Ovary (tissue), 9 donors: ENCODE measurements around the gene VPS13A. TPM values are rescaled to one million over a fixed set of nuclear protein-coding genes. Genes with fewer than 3 reads are reported as not detected.

Source experiments
- DNase-seq, 5 donors: peaks; one replicate each; pipeline ENCODE4 v3.0.0-alpha.2; 2019 to 2020
- H3K27ac ChIP-seq, 2 donors: fragments of 200-600 bp; one replicate each; pipeline versions ENCODE4 v1.5.1 to v1.8.0; 2019 to 2022
- H3K27me3 ChIP-seq: fragments of 200-600 bp; one replicate; pipeline ENCODE4 v1.8.0; 2022
- H3K36me3 ChIP-seq: fragments of 200-600 bp; sonication (generic); one replicate; pipeline ENCODE4 v1.5.1; 2019
- H3K4me1 ChIP-seq: one replicate; pipeline ENCODE4 v1.8.1; 2013; ENCODE audit warnings: mild to moderate bottlenecking, moderate library complexity; ENCODE audit not compliant: insufficient read depth
- H3K4me3 ChIP-seq: fragments of 200-600 bp; sonication (generic); one replicate; pipeline ENCODE4 v1.5.1; 2017
- H3K9me3 ChIP-seq, 2 donors: fragments of 200-600 bp in 1 of 2; sonication (generic) in 1 of 2; one replicate each; pipeline versions ENCODE4 v1.5.1 to v1.8.1; 2013 to 2019; ENCODE audit warnings: mild to moderate bottlenecking in 1 of 2, moderate library complexity in 1 of 2
- CTCF ChIP-seq, 3 donors: fragments of 450-650 bp in 2 of 3; fragments of 200-600 bp in 1 of 3; IDR thresholded peaks; one replicate each; pipeline versions ENCODE4 v1.5.1 to v1.8.0; 2016 to 2022; ENCODE audit warnings: antibody characterized with exemption in 3 of 3, mild to moderate bottlenecking in 1 of 3
- EP300 ChIP-seq: sonication (generic); formaldehyde crosslinking; IDR thresholded peaks from one replicate; pipeline ENCODE4 v1.6.1; 2017; ENCODE audit warnings: antibody characterized with exemption
- POLR2A ChIP-seq: fragments of 450-650 bp; IDR thresholded peaks from one replicate; pipeline ENCODE4 v1.6.1; 2017; ENCODE audit warnings: antibody characterized with exemption, mild to moderate bottlenecking, moderate library complexity
- WGBS, 3 donors: extraction: QIAGEN DNeasy Blood & Tissue Kit in 1 of 3; methylation state at CpG; one replicate each; pipeline versions ENCODE4 v1.1.5 to v1.1.7; 2013 to 2017; 5-methylcytosine and 5-hydroxymethylcytosine counted together
- intact Hi-C, 4 donors: fragments of 100-400 bp; cut with DNase I; formaldehyde crosslinking; loops; one replicate each; pipeline versions ENCODE4 v1.11.0 to v1.15.1; 2022 to 2023
- polyA plus RNA-seq, 2 donors: library from polyadenylated mRNA; stranded (reverse); fragments of 200-250 nt in 1 of 2; fragments of 350-450 nt in 1 of 2; fragmentation: Illumina TruSeq in 1 of 2; extraction: RNeasy Lipid Tissue Mini Kit (QIAGEN cat#74804) in 1 of 2; gene quantifications; one replicate each; pipeline ENCODE4 v1.2.3, GENCODE V29; 2013 to 2014
- total RNA-seq, 7 donors: library from RNA; depleted of rRNA in 2 of 7; stranded (reverse); fragments of >200 nt in 2 of 7; fragmentation: NEBNext Ultra II Directional in 3 of 7; extraction: Animal tissue kit (Norgen Biotek cat#: 25700) in 3 of 7; gene quantifications; one replicate each; pipeline versions ENCODE4 v1.1.0 to v1.2.4, GENCODE V29; 2016 to 2023
- donor health status: DM: no; HTN: no; CAD: no; lungs with moderate emphysema.
- donor health status: DM: no; HTN: no; CAD: no.
- donor health status: Bipolar disorder and iron deficiency.
- donor health status: DM: yes; HTN: yes; CAD: no.
- donor health status: DM: no; HTN: no; CAD: no.
- donor health status: DM: yes; HTN: yes; CAD: no.

Gene VPS13A
- total and polyA plus RNA-seq, 9 donors, result 3.5 to 46.6 (median 13.5) TPM

GRCh38 chr9:77176686-77177142 lies 620 bp upstream of the VPS13A start:
- H3K4me1 ChIP-seq, result peaks cover 1% of the 10 kb centered on the region
- no peaks in the 10 kb centered on the region for H3K36me3 ChIP-seq
- intact Hi-C loops, result loop anchor here in 1 of 4 donors (10.0 kb wide), 1 partner anchor 858 kb away; the partner anchor contains the start of gene GNAQ
- no peaks in the 10 kb centered on the region for H3K9me3 ChIP-seq
- DNase-seq, result no peak
- TF ChIP-seq POLR2A (no peak), EP300 (no peak), CTCF (IDR thresholded peaks at IDR 0.05) (no peak)
- H3K4me3 ChIP-seq, result peak overlapping the region; percentile 85
- no peaks in the 10 kb centered on the region for H3K27me3 ChIP-seq
- WGBS, 3 donors, result 0 to 1% (median 0%) methylated on average over 10 of the region's 10 CpGs
- H3K27ac ChIP-seq, result peak overlapping the region; percentile 58 to 74

- Histone ChIP-seq H3K27ac (peak overlapping the region; percentile 58 to 74), H3K27me3 (no peaks in the 10 kb centered on the region), H3K36me3 (no peaks in the 10 kb centered on the region), H3K4me1 (peaks cover 1% of the 10 kb centered on the region), H3K9me3 (no peaks in the 10 kb centered on the region), H3K4me3 (peak overlapping the region; percentile 85)
- 1 to 2% (median 1%) methylated on average over 57 of the region's 57 CpGs for WGBS, 3 donors
- intact Hi-C loops, result loop anchor here in 1 of 4 donors (10.0 kb wide), 1 partner anchor 857 kb away; the partner anchor contains the start of gene GNAQ
- TF ChIP-seq EP300 (no peak), POLR2A (no peak), CTCF (IDR thresholded peaks at IDR 0.05) (no peak)
- peak; percentile 29 to 56 (median 42) for DNase-seq
Measured at GRCh38 chr9:77177894-77178794, 810 bp downstream of the VPS13A start.

DNA sequence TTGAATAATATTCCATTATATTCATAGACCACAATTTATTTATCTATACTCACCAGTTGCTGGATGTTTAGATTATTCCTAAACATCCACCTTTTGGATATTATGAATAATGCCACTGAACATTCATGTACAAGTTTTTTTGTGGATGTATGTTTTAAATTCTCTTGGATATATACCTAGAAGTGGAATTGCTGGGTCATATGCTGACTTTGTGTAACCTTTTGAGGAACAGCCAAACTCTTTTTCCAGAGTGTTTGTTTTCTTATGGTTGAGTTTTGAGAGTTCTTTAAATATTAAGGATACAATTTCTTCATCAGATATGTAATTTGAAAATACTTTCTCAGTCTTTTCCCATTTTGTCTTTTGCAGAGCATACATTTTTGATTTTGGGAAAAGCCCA lies 2.7 kb downstream of the VPS13A start:
- peaks cover 1% of the 10 kb centered on the region for H3K4me1 ChIP-seq
- no peak for DNase-seq
- intact Hi-C loops, result no loop called here
- no peaks in the 10 kb centered on the region for H3K36me3 ChIP-seq
- TF ChIP-seq POLR2A (no peak), EP300 (no peak), CTCF (IDR thresholded peaks at IDR 0.05) (no peak)
- no peak overlapping the region for H3K4me3 ChIP-seq
- H3K27ac ChIP-seq, result no peak overlapping the region
- H3K9me3 ChIP-seq, result no peaks in the 10 kb centered on the region
- H3K27me3 ChIP-seq, result no peaks in the 10 kb centered on the region

- Histone ChIP-seq H3K36me3 (no peaks in the 10 kb centered on the region), H3K9me3 (no peaks in the 10 kb centered on the region), H3K27ac (no peak overlapping the region), H3K27me3 (no peaks in the 10 kb centered on the region), H3K4me3 (no peak overlapping the region), H3K4me1 (no peaks in the 10 kb centered on the region)
- intact Hi-C loops, result no loop called here
- TF ChIP-seq CTCF (IDR thresholded peaks at IDR 0.05) (no peak), EP300 (no peak), POLR2A (no peak)
- no peak for DNase-seq
Measured at GRCh38 chr9:77183581-77183980, 6.2 kb downstream of the VPS13A start.
